ENCODE measurements around the gene MINDY4B.
"Not testable (repeated sequence)": the region's sequence is repeated elsewhere in the genome, so short reads cannot be mapped to it uniquely, and the experiment has no call there.

MINDY4B gene

DNA sequence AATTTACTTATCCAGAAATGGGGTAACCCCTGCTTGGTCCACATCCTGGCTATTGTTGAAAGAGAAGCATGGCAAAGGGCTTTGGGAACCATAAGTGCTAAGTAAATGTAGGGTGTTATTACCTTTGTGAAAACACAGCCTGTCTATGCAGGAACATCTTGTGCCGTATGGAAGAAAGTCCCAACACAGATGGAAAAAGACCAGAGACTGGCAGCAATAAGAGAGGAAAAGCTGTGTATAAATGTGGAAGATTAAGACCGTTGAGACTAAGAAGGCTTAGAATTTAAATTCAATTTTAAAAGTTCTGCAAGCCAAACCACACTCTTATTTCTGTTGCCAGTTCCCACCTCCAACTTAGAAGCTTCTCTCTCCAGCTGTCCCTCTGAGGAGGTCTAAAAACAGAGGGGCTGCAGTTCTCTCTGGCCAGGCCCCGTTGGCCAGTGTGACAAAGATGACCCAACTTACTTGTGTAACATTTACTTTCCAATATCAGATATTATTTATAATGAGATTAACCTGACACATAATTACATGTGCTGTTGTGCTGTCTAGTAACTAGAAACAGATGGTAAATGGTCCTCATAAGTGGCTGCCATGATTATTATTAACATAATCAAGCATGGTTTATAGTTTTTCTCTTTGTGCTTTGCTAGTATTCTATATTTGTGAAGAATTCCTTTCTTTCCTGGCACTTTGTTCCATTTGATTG, 7.0 kb downstream of the MINDY4B start:
- DNase-seq (ENCODE audit: low read depth in 2 of 2): no peak

DNA sequence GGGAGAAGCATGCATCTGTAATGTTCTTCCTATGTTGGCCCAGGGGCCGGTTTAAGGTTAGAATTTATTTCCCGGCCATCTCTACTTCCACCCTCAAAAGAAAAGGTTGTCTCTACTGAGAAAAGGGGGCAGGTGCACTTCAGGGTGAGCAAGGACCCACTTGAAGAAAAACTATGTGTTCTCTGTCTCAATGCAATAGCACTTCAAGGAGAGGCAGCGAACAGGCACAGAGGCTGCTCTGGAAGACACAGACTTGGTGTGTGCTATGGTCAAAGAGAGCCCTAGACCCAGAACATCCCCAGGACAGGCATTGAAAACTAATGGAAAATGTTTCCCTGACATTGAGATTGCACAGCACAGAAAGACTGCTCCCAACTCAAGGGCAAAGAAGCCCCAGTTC, 7.6 kb downstream of the MINDY4B start:
- DNase-seq (ENCODE audit: low read depth in 2 of 2): no peak

DNA sequence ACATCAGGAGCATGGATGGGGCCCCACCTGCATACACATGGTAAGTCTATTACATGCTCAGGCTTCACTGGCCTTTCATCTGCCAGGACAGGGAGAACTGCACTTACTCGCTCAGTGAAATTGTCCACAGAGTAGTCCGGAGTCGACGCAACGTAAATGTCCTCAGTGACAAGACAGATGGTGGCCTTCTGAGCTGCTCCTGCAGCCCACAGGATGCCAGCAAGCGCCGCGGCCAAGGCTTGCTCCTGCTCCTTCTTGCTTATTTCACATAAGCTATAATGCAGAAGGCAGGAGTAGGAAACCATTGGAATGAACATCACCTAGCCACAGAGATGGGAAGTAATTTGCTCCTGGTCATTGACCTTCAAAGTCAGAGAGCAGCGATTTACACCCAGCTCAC, 14.4 kb downstream of the MINDY4B start:
- DNase-seq (ENCODE audit: low read depth in 2 of 2): no peak

DNA sequence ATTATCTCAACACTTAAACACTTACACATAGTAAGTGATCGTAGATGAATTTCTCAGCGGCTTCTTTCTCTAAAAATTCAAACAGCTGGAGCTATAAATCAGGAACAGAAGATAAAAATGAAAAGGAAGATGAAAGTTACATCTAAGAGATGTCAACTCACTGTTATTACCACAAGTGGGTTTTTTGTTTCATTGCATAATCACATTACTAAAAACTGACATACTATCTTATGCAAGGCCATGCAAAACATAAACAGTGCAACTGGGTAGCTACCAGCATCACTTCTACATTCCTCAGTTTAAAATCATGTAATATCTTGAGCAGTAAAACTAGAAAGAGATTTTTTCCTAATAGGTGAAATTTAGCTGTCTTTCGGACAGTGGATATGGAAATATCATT, 14.9 kb downstream of the MINDY4B start:
- no peak for DNase-seq (ENCODE audit: low read depth in 2 of 2)

DNA sequence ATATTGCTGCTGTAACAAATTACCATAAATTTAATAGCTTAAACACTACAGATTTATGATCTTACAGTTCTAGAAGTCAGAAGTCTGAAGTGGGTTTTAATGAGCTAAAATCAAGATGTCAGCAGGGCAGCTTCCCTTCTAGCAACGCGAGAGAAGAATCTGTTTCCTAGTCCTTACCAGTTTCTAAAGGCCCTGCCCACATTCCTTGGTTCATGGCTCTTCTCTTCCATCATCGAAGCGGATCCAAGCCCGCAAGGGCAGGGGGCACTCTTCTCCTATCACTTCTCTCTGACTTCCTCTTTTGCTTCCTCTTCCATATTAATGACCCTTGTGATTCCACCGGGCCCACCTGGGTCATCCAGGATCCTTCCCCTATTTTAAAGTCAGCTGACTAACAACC, 16.1 kb downstream of the MINDY4B start:
- DNase-seq (ENCODE audit: low read depth in 2 of 2): no peak

DNA sequence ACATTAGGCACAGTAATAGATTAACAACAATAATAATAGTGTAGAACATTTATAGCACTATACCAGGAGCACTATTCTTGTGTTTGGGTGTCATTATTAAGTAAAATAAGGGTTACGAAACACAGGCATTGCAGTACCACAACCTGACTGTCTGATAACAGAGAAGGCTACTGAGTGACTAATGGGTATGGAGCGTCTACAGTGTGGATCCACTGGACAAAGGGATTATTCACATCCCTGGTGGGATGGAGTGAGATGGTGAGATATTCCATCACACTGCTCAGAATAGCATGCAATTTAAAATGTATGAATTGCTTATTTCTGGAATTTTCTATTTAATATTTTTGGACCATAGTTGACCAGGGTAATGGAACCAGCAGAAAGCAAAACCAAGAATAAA, 18.2 kb downstream of the MINDY4B start:
- no peak for DNase-seq (ENCODE audit: low read depth in 2 of 2)

DNA sequence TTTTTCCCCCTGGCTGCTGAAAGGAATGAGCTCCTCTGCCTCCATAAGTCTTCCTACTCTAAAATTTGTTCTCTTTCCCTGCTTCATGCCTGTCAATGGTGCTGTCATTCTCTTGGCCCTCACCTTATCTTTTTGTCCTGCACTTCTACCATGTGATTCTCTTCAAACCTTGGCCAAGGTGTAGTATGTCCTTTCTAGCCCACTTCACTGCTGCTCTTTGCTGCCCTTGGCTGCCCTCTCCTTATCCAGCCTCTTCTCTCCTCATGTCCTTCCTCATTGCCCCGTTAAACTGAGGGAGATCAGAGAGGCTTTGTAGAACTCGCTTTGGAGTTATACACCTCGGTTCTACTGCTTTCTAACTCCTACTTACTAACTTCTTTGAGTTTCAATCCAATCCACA, 19.7 kb downstream of the MINDY4B start:
- DNase-seq (ENCODE audit: low read depth in 2 of 2): no peak

DNA sequence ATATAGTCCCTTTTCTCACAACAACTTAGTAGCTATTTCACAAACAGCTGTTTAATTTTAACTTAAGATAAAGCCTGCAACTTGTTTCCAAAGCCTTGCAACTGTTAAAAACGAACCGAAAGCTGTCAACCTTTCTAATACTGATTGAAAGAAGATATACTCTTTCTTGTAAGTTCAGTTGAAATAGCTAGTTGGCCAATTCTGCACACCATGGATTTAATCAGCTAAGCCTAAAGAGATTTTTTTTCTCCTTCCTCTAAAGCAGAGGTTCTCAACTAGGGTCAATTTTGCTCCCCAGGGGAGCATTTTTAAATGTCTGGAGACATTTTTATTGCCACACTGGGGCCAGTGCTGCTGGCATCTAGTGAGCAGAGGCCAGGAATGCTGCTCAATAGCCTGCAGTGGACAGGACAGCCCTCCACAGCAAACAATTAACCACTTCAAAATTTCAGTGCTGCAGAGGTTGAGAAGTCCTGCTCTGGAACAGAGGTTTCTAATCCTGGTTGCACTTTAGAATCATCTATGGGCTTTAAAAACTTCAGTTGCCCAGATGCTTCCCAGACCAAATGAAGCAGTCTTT, 26.2 kb downstream of the MINDY4B start:
- DNase-seq (ENCODE audit: low read depth in 2 of 2): no peak

DNA sequence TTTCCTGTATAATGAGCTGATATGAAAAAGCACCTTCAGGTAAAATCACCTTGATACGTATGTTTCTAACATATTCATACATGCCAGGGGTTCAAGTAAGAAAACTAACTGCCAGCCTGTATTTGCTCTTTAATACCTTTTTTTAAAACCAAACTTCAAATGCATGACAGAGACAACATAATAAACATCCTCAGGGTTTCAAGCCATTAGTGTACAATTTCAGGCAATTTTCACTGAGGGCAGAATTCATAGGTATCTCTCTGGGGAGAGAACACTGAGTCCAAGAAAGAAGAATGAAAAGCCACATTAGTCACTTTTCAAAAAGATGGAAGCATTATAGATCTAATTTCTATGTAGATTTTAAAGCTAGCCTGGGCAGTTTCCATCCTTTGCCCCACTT, 26.9 kb downstream of the MINDY4B start:
- no peak for DNase-seq (ENCODE audit: low read depth in 2 of 2)

DNA sequence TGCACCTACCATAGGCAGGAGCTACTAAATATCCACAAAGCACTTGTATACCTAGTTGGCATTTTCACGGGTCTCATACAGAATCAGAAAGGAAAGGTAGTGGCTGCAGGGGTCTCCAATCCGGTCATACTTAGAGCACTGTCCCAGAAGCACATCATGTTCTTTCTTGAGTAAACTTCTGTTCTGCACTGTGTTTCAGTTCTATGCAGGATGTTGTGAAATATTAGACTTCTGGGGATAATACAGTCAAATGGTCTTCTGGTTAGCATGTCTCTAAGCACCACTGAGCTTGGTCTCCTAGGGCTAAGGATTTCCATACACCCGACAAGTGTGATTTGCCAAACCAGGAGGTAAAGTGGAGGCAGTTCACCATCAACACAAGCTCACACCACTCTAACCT, 27.9 kb downstream of the MINDY4B start:
- no peak for DNase-seq (ENCODE audit: low read depth in 2 of 2)

DNA sequence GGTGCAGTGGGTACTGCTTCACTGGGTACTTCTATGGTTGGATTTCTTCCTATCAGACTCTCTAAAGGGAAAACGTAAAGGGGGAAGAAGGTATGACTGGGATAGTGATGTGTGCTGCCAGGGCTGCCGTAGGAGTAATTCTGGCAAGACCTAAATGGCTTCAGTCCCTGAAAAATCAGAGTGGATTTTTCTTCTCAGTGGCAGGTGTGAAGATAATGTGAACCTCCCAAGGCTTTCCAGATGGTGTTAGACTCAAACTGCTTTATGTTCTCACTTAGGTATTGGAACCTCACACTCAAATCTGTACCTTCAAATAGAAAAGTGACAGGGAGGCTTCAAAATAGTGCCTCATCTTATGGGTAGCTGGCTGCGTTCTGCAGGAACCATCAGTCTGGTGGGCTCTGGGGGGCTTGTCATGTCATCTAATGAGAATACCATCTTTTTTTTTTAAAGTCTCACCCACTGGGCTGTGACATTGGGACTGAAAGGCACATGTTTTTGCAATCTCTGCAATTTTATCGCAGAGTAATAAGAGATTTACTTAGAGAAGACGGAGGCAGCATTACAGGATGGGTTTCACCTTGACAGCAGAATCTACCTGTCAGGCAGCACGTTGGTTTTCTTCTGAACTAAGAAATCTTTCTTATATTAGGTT, 28.5 kb downstream of the MINDY4B start:
- no peak for DNase-seq (ENCODE audit: low read depth in 2 of 2)

DNA sequence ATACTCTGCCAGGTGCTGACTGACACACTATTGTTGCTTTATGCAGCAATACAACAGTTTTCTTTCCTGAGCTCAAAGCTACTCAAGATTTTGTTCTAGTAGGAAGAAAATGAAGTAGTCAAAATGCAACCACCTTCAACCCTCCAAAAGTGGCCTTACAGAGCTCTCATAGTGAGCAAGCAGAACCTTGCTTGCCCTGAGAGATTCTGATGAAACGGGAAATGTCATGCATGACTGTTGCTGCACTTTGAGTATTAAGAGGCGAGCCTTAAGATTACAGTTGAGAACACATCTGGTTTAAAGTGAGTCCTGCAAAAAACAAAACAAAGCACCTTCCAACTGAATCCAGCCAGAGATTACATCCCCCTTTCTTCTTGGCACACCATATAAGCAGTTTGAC, 29.7 kb downstream of the MINDY4B start:
- DNase-seq (ENCODE audit: low read depth in 2 of 2): no peak

DNA sequence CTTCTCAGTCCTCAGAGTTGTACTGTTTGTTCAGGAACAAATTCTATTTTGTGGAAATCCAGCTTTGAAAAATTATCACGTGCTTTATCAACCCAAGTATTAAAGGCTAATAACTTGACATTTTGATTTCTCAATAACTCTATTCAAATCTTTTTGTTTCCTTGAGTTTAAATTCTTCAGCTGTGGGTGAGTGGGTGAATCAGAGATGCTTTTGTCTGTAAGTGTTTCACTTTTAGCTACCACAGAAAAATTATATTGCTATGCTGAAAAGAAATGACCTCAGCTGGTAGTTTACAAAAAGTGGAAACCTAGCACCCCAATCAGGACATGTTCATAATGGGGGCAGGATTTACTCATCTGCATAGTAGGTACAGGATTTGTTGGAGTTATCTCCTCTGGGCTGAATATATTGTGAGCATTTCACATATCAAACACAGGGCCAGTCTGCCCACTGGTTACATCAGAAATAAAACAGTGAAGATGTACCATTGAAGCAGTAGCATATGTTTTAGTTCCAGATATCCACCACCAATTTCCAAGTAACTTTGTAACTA, 30.5 kb downstream of the MINDY4B start:
- no peak for DNase-seq (ENCODE audit: low read depth in 2 of 2)

DNA sequence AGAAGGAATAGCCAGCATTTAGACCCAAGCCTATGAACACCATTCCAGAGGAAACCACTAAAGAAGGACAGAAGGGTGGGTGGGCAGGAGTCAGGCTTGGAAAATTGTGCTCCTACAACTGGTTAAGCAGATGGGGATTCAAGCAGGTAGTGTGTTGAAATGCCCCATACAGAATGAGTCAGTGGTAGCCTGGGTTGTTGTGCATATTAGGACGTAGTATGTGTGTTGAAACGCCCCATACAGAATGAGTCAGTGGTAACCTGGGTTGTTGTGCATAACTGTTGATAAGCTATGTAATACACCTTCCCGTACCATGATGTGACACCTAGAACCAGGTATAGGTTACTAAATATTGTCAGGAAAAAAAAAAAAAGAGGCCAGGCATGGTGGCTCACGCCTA, 34.0 kb downstream of the MINDY4B start:
- DNase-seq (ENCODE audit: low read depth in 2 of 2): no peak

DNA sequence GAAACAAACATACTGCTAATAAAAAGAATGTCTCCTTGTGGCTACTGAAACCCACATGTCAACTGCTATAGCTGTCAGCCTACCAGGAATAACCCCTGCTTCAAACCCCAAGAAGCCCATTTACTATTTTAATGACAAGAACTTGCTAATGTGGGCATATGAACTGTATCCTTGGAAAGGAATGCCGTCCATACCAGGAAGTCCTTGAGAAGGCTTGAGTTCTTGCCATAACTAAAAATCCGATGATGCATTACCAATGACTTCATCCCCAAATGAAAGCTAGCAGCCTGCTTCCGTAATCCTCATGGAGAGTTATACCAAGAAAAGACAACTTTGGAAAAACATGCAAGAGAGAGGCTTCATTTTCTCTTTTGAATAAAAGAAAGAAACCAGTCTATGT, 34.8 kb downstream of the MINDY4B start:
- DNase-seq (ENCODE audit: low read depth in 2 of 2): no peak

DNA sequence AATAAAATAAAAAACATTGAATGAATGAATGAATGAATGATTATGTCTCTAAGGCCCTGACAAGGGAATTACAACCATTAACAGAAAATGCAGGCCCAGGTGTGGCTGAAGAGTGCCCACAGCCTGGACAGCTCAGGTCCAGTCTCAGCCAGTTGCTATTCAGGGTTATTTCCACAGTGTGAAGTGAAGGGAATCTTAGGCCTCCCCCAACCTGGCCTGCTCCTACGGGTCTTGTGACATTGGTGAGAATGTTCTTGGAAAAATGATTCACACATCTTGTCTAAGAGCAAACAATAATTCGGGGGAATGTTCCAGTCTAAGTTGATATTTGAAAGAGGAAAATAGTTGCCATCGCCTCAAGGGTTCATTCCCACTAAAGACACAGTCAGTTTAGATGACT, 37.0 kb downstream of the MINDY4B start:
- DNase-seq (ENCODE audit: low read depth in 2 of 2): no peak

DNA sequence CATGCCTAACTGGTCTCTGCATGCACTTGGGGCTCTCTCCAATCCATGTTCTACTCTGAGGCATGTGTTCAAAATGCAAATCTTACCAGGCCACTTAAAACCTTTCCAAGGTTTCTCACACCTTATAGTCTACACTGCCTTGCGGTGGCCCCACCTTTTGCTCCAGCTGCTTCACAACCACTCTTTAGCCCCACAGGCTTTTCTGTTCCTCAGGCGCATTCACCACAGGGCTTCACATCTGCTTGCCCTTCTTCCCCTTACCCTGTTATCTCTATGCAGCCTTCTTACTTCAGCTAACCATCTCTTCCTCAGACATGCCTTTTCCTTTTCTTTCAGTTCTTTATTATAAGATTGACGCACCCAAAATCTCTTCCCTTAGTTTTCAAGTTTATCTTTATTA, 37.8 kb downstream of the MINDY4B start:
- no peak for DNase-seq (ENCODE audit: low read depth in 2 of 2)

DNA sequence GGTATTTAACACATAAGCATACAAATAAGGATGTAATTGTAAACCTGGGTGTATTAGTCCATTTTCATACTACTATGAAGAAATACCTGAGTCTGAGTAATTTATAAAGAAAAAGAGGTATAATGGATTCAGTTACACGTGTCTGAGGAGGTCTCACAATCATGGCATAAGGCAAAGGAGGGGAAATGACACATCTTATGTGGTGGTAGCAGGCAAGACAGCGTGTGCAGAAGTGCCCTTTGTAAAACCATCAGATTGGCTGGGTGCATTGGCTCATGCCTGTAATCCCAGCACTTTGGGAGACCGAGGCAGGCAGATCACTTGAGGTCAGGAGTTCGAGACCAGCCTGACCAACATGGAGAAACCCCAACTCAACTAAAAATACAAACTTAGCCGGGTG, 41.3 kb downstream of the MINDY4B start:
- DNase-seq (ENCODE audit: low read depth in 2 of 2): not testable (repeated sequence)

DNA sequence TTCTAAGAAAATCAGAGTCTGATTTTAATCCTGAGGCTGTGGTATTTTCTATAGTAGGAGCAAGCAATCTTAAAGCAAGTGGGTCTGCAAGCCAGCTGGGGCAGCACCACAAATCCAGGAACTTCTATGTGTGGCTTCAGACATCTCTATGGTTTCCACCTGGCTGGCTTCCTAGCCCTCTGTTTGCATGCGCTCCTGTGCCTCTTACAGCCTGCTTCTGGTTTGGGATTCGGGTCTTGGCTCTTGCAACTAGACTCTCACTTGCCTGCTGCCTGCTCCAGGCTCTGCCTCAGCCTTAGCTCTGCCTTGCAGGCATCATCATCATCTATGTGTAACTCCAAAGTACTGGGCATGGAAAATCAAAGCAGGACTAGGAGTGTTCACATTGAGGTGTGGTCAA, 43.4 kb downstream of the MINDY4B start:
- DNase-seq (ENCODE audit: low read depth in 2 of 2): no peak

DNA sequence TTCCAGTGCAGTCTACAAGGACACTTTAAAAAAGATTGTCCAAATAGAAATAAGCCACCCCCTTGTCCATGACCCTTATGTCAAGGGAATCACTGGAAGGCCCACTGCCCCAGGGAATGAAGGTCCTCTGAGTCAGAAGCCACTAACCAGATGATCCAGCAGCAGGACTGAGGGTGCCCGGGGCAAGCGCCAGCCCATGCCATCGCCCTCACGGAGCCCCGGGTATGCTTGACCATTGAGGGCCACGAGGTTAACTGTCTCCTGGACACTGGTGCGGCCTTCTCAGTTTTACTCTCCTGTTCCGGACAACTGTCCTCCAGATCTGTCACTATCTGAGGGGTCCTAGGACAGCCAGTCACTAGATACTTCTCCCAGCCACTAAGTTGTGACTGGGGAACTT, 47.3 kb downstream of the MINDY4B start:
- DNase-seq (ENCODE audit: low read depth in 2 of 2): not testable (repeated sequence)

DNA sequence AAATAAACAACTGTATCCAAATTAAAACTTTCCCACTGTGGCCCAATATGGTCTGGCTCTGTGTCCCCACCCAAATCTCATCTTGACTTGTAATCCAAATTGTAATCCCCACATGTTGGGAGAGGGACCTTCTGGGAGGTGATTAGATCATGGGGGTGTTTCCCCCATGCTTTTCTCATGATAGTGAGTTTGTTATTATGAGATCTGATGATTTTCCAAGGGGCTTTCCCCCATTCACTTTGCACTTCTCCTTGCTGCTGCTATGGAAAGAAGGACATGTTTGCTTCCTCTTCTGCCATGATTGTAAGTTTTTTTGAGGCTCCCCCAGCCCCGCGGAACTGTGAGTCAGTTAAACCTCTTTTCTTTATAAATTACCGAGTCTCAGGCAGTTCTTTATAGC, 55.0 kb downstream of the MINDY4B start:
- DNase-seq (ENCODE audit: low read depth in 2 of 2): no peak

DNA sequence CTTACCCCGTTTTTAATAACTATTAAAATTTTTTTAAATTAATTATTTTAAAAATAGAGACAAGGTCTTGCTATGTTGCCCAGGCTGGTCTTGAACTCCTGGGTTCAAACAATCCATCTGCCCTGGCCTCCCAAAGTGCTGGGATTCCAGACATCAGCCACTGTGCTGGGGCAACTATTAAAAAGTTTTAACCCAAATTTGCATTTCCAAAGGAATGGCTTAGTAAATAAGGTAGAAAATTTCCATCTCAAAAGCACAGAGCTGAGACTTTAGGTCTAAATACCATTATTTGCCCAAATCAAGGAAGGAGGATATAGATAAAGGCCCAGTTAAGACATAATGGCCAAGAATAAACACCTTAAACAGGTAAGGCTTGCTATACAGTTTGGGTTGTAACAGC, 56.4 kb downstream of the MINDY4B start:
- DNase-seq (ENCODE audit: low read depth in 2 of 2): no peak

DNA sequence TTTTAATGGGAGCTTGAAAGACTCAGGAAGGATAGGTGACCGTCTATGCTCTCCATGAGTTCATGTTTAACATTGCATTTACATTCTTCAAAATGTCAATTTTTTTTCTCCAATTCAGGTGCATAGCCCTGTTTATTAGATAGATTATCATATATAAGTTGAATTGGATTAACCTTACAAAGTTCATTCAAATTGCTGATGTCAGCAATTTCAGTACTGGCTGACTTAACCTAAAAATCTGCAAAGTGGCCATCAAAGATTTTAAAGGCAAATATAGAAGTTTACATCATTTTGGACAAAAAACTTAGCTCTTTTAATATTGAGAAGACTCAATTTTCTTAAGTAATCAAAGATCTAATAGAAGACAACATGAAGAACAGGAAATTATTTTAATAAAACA, 57.8 kb downstream of the MINDY4B start:
- DNase-seq (ENCODE audit: low read depth in 2 of 2): no peak
